Stimulated activated effector memory CD8-positive, alpha-beta T cell treated with anti-CD3 and anti-CD28 coated beads, Interleukin-12 subunit alpha, Interleukin-12 subunit beta, amount 100 ng/mL, for 72 hours (primary cell): ENCODE results near the gene TNFSF4.

Source experiments
- ATAC-seq: fragments of 150-1000 bp; cut with Tn5 transposase; 2 replicates; pipeline ENCODE4 v1.10.0; 2021
- DNase-seq, 2 donors: peaks; one replicate each; pipeline ENCODE4 v3.0.0; 2021 to 2022; ENCODE audit warnings: low spot score in 2 of 2
- H3K27ac Mint-ChIP-seq: one replicate; pipeline ENCODE4 v1.8.0; 2022; ENCODE audit warnings: mild to moderate bottlenecking, mixed read lengths
- H3K36me3 Mint-ChIP-seq: one replicate; pipeline ENCODE4 v1.8.0; 2022; ENCODE audit warnings: mild to moderate bottlenecking, mixed read lengths
- H3K4me1 Mint-ChIP-seq: one replicate; pipeline ENCODE4 v1.8.0; 2022; ENCODE audit warnings: mixed read lengths
- H3K4me3 Mint-ChIP-seq: one replicate; pipeline ENCODE4 v1.8.0; 2022; ENCODE audit warnings: mild to moderate bottlenecking, mixed read lengths
- H3K9me3 Mint-ChIP-seq: one replicate; pipeline ENCODE4 v1.8.0; 2022; ENCODE audit warnings: mixed read lengths

TNFSF4 gene

DNA sequence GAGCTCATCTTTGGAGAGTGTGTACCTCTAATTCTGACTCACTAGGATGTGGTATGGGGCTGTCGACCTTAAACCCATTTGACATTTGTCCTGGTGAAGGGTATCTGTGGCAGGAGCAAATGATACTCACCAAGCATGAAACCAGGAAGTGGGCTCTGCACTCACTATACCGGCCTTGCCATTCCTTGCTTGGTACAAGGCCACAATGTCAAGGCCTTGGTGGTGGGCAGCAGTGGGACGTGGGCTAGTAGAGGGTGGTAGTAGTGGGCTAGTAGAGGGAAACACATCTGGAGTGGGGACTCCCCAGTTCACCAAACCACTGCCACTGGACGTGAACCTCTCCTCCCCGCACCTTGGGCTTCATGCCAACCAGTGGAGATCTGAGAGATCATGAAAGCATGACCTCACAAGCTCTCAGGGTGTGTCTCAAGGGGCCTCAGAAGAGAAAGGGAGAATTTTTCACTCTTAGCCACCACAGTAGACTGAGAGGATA lies 11.5 kb downstream of the TNFSF4 start:
- H3K27ac Mint-ChIP-seq, result peak overlapping the region; percentile 32
- no peak overlapping the region for H3K4me3 Mint-ChIP-seq

GRCh38 chr1:173193639-173194038 lies 13.5 kb downstream of the TNFSF4 start:
- Mint-ChIP-seq H3K9me3 (no peaks in the 10 kb centered on the region), H3K4me1 (peaks cover 16% of the 10 kb centered on the region), H3K36me3 (no peaks in the 10 kb centered on the region), H3K27ac (no peak overlapping the region), H3K4me3 (no peak overlapping the region)
- DNase-seq, result no peak
- ATAC-seq, result no peak

More for the DNA sequence above, 11.5 kb downstream of the TNFSF4 start:
- peak; percentile 57 to 85 for DNase-seq
- no peaks in the 10 kb centered on the region for H3K9me3 Mint-ChIP-seq
- ATAC-seq, result peak; percentile 97
- peaks cover 16% of the 10 kb centered on the region for H3K4me1 Mint-ChIP-seq
- no peaks in the 10 kb centered on the region for H3K36me3 Mint-ChIP-seq

- ATAC-seq, result no peak
- DNase-seq, result no peak
- H3K4me1 Mint-ChIP-seq, result peaks cover 11% of the 10 kb centered on the region
- H3K27ac Mint-ChIP-seq, result no peak overlapping the region
- H3K4me3 Mint-ChIP-seq, result no peak overlapping the region
- H3K36me3 Mint-ChIP-seq, result peaks cover 6% of the 10 kb centered on the region
- no peaks in the 10 kb centered on the region for H3K9me3 Mint-ChIP-seq
Observed at GRCh38 chr1:173191011-173191705, 16.0 kb downstream of the TNFSF4 start.

DNA sequence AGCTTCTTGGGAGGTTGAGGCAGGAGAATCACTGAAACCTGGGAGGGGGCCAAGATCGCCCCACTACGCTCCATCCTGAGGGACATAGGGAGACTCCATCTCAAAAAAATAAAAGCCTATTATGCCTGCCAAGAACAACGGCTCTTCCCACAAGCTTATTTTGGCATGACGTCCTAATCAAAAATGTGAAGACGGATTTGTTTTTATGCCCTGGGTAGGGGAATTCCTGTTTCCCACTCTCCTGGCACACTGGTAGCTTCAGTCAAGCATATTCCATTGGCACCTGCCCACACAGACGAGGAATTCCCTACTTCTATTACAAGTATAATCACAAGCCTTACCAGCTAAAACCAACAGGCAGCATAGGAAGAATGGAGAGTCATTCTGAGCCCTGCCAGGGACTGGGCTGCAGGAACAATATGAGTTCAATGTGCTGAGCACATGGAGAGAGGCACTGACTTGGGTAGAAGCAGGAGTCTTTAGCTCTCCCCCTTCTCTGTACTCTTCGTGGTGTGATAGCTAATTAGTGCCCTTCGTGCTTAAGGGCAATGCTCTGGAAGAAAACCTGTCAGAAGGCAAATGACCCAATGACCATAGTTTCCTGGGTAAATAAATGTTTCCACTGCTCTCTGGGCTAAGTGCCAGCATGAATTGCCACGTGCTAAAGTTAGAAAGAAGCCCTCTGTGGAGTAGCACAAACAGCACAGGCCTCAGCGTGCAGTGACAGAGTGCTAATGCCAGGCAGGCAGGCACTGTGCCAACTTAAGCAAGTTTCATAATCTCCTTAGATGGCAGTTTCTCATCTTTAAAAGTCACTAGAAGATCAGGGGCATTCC lies 16.8 kb downstream of the TNFSF4 start:
- no peak overlapping the region for H3K4me3 Mint-ChIP-seq
- DNase-seq, result no peak
- peaks cover 6% of the 10 kb centered on the region for H3K36me3 Mint-ChIP-seq
- peaks cover 2% of the 10 kb centered on the region for H3K4me1 Mint-ChIP-seq
- no peak overlapping the region for H3K27ac Mint-ChIP-seq
- no peaks in the 10 kb centered on the region for H3K9me3 Mint-ChIP-seq
- ATAC-seq, result no peak

DNA sequence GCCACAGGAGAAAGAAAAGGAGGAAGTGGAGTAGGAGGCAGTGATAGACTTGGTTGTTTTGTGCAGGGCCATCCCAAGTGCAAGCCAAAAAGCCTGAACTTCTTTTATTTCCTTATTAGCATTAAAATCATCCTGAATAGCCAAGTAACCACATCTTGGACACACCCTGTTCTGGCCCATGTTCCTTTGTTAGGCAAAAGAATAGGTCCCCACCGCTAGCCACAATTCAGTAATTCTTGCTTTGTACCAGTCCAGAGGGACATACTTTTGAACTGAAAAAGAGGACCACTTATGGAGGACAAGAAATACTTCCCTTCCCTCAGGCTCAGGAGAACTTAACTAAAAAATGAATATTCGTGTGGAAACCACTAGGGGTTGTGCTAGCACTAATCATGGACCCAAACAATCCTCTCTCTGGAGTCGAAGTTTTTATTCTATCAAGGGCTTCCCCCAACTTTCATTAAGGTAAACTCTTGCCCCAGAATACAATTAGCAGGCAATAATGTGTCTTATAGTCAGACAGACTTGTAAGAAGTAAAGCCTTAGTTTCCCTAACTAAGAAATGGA lies 19.4 kb downstream of the TNFSF4 start:
- Mint-ChIP-seq H3K9me3 (no peaks in the 10 kb centered on the region), H3K4me3 (no peak overlapping the region), H3K27ac (no peak overlapping the region), H3K4me1 (no peaks in the 10 kb centered on the region), H3K36me3 (peaks cover 6% of the 10 kb centered on the region)
- DNase-seq (no peak), ATAC-seq (no peak)

- no peak overlapping the region for H3K4me3 Mint-ChIP-seq
- H3K9me3 Mint-ChIP-seq, result peaks cover 2% of the 10 kb centered on the region
- DNase-seq (no peak), ATAC-seq (no peak)
- no peaks in the 10 kb centered on the region for H3K4me1 Mint-ChIP-seq
- no peak overlapping the region for H3K27ac Mint-ChIP-seq
- peaks cover 4% of the 10 kb centered on the region for H3K36me3 Mint-ChIP-seq
Observed at GRCh38 chr1:173181791-173182190, 25.3 kb downstream of the TNFSF4 start.

GRCh38 chr1:173176246-173176645 lies 30.9 kb downstream of the TNFSF4 start:
- no peak overlapping the region for H3K4me3 Mint-ChIP-seq
- ATAC-seq (no peak), DNase-seq (no peak)
- no peaks in the 10 kb centered on the region for H3K36me3 Mint-ChIP-seq
- peaks cover 14% of the 10 kb centered on the region for H3K9me3 Mint-ChIP-seq
- H3K4me1 Mint-ChIP-seq, result no peaks in the 10 kb centered on the region
- no peak overlapping the region for H3K27ac Mint-ChIP-seq

DNA sequence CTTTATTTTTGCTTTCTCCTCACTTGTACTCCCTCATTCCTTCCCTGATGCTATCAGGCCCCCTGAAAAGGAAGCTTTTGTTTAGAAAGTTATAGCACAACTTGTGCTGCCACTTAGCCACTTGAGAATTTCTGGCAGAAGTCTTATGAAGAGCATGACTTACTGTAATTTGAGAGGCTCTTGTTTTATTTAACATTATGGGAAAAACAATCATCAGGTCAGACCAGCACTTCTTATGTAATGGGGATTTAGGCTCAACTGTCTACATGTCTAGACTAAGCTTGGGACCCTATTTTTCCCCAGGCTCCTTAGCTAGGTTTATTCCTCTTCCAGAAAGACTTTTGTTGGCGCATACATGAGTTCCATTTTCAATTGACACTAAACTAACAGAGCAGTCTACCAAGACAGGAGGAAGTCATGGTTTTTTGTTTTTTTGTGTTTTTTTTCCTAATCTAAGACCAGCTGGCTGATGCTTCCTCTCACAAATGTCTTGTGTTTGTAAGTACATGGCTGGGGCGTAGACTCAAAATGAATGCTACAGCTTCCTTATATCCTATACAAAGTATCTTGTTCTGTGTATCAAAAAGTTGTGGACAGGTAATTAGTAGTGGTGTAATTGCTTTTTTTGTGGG lies 31.5 kb downstream of the TNFSF4 start:
- H3K4me3 Mint-ChIP-seq, result no peak overlapping the region

DNA sequence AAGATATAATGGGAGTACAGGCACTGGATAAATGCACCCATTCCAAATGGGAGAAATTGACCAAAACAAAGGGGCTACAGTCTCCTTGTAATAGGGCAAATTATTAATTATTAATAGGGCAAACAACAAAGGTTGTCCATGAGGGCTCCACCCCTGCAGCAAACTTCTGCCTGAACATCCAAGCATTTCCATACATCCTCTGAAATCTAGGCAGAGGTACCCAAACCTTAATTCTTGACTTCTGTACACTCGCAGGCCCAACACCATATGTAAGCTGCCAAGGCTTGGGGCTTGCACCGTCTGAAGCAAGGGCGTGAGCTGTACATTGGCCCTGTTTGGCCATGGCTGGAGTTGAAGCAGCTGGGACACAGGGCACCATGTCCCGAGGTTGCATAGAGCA lies 33.7 kb downstream of the TNFSF4 start:
- DNase-seq (no peak), ATAC-seq (no peak)
- Mint-ChIP-seq H3K4me3 (no peak overlapping the region), H3K36me3 (no peaks in the 10 kb centered on the region), H3K27ac (no peak overlapping the region), H3K9me3 (peaks cover 18% of the 10 kb centered on the region), H3K4me1 (no peaks in the 10 kb centered on the region)

More for the DNA sequence above, 31.5 kb downstream of the TNFSF4 start:
- H3K9me3 Mint-ChIP-seq, result peaks cover 17% of the 10 kb centered on the region
- DNase-seq (no peak), ATAC-seq (no peak)
- no peaks in the 10 kb centered on the region for H3K4me1 Mint-ChIP-seq
- H3K36me3 Mint-ChIP-seq, result no peaks in the 10 kb centered on the region
- no peak overlapping the region for H3K27ac Mint-ChIP-seq

- Mint-ChIP-seq H3K27ac (no peak overlapping the region), H3K36me3 (no peaks in the 10 kb centered on the region), H3K4me1 (no peaks in the 10 kb centered on the region), H3K4me3 (no peak overlapping the region), H3K9me3 (peaks cover 18% of the 10 kb centered on the region)
- DNase-seq (no peak), ATAC-seq (no peak)
Observed at GRCh38 chr1:173171152-173171551, 36.0 kb downstream of the TNFSF4 start.

DNA sequence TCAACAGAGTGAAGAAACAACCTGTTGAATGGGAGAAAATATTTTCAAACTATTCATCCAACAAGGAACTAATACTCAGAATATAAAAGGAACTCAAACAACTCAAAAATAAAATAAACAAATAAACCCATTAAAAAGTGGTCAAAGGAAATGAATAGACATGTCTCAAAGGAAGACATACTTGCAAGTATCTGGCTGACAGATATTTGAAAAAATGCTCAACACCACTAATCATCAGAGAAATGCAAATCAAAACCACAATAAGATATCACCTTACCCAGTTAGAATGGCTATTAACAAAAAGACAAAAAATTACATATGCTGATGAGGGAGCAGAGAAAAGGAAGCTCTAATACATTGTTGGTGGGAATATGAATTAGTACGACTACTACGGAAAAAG lies 38.2 kb downstream of the TNFSF4 start:
- Mint-ChIP-seq H3K27ac (no peak overlapping the region), H3K9me3 (peaks cover 14% of the 10 kb centered on the region), H3K4me3 (no peak overlapping the region), H3K4me1 (no peaks in the 10 kb centered on the region), H3K36me3 (no peaks in the 10 kb centered on the region)
- no peak for DNase-seq
- ATAC-seq, result no peak

- DNase-seq (no peak), ATAC-seq (no peak)
- H3K36me3 Mint-ChIP-seq, result no peaks in the 10 kb centered on the region
- peaks cover 12% of the 10 kb centered on the region for H3K4me1 Mint-ChIP-seq
- H3K27ac Mint-ChIP-seq, result no peak overlapping the region
- H3K4me3 Mint-ChIP-seq, result no peak overlapping the region
- H3K9me3 Mint-ChIP-seq, result no peaks in the 10 kb centered on the region
Observed at GRCh38 chr1:173164686-173165085, 42.4 kb downstream of the TNFSF4 start.

DNA sequence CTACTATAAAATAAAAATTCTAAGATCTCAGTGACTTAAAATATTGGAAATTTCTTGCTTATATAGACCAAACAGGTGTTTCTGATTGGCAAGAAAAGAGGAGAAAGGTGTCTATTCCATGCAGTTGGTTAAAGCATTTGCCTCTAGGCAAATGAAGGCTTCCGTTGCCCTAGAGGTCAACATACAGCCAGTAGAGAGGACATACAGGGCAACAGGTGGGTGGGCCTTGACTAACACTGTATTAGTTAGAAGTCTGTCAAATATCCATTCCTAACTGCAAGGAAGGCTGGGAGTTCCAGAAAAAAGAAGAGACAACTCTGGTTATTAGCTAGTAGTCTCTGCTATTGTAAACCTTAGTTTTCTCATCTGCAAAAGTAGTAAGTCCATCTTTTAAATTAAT lies 43.0 kb downstream of the TNFSF4 start:
- Mint-ChIP-seq H3K9me3 (no peaks in the 10 kb centered on the region), H3K4me3 (no peak overlapping the region), H3K27ac (no peak overlapping the region), H3K36me3 (no peaks in the 10 kb centered on the region), H3K4me1 (peaks cover 12% of the 10 kb centered on the region)
- no peak for DNase-seq
- no peak for ATAC-seq

- DNase-seq, result no peak
- Mint-ChIP-seq H3K4me1 (peaks cover 12% of the 10 kb centered on the region), H3K36me3 (no peaks in the 10 kb centered on the region), H3K27ac (no peak overlapping the region), H3K9me3 (no peaks in the 10 kb centered on the region), H3K4me3 (no peak overlapping the region)
- ATAC-seq, result no peak
Observed at GRCh38 chr1:173163222-173163621, 43.9 kb downstream of the TNFSF4 start.

DNA sequence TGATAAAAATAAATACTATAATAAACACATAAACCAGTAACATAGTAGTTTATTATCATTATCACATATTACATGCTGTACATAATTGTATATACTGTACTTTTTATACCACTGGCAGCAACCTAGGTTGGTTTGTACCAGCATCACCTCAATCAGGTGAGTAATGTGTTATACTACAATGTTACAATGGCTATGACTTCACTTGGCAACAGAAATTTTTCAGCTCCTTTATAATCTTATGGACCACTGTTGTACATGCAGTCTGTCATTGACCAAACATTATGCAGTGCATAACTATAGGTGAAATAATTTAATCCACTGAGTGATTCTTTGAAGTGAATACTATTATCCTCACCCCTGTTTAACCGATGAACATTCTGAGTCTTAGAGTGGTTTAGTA lies 44.5 kb downstream of the TNFSF4 start:
- H3K36me3 Mint-ChIP-seq, result no peaks in the 10 kb centered on the region
- no peak for DNase-seq
- H3K4me1 Mint-ChIP-seq, result peaks cover 12% of the 10 kb centered on the region
- no peak for ATAC-seq
- H3K4me3 Mint-ChIP-seq, result no peak overlapping the region
- H3K27ac Mint-ChIP-seq, result no peak overlapping the region
- no peaks in the 10 kb centered on the region for H3K9me3 Mint-ChIP-seq
